Measurements from ENCODE around the gene GNAI1. TPM values are rescaled to one million over a fixed set of nuclear protein-coding genes. Genes with fewer than 3 reads are reported as not detected.
A peak's percentile ranks its signal among the peaks of the same experiment; 100 is the strongest.
"Not testable (repeated sequence)": the region's sequence is repeated elsewhere in the genome, so short reads cannot be mapped to it uniquely, and the experiment has no call there.

The GNAI1 gene
- polyA plus RNA-seq, 12 donors, result 30.7 to 63.6 (median 41.6) TPM; not detected in 1

- DNase-seq, result no peak
Measured at GRCh38 chr7:80154656-80155333, 20.2 kb downstream of the GNAI1 start.

- no peak for DNase-seq
Measured at GRCh38 chr7:80155374-80155773, 20.7 kb downstream of the GNAI1 start.

DNA sequence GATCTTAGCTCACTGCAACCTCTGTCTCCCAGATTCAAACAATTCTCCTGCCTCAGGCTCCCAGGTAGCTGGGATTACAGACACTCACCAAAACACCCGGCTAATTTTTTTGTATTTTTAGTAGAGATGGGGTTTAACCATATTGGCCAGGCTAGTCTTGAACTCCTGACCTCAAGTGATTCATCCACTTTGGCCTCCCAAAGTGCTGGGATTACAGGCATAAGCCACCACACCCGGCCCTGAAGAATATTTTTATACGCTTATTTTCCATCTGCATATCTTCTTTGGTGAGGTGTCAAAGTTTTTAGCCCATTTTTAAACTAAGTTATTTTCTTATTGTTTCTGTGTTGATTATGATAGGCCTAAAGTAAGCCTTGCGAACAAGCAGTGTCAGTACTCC lies 23.1 kb downstream of the GNAI1 start:
- DNase-seq, result not testable (repeated sequence)

GRCh38 chr7:80159802-80160201 lies 25.2 kb downstream of the GNAI1 start:
- DNase-seq, result no peak

DNA sequence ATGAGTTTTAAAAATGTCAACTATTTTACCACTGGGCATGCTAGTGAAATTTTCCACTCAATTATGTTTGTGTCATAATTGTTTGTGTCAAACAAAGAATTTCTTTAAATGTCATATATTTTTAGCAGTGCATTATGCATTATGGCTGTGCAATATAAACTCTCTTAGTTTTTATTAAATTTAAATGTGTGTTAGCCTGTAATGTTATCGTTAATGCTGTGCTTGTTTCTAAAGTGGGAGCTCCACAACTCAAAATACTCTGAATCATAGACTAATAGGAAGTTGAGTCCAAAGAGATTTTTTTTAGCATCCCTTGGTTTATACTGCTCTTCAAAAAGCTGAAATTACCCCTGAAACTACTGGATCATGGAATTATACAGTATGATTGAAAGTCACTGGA lies 26.8 kb downstream of the GNAI1 start:
- no peak for DNase-seq

DNA sequence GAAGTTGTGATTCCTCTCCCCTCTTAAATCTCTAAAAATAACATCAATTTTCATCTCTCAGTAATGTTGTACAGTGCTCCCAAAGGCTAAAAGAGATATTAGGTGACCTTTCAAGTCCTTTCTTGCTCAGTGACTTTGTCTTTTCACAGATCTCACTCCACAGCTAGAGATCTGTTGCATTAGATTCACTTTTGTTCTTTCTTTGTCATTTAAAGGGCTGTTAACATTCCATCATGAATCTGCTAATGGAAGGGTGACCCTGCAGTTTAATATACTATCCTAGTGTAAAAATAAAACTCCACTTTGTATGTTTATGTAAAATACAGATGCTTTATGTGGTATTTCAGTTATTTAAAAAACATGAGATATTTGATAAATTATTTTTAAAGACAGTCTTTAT lies 30.5 kb downstream of the GNAI1 start:
- DNase-seq, result no peak

DNA sequence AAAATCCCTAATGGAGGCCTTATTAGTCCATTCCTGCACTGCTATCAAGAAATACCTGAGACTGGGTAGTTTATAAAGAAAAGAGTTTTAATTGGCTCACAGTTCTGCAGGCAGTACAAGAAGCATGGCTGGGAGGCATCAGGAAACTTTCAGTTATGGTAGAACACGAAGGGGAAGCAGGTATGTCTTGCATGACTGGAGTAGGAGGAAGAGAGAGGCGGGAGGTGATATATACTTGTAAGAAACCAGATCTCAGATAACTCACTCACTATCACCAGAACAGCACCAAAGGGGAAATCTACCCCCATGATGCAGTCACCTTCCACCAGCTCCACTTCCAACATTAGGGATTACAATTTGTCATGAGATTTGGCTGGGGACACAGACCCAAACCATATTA lies 35.8 kb downstream of the GNAI1 start:
- DNase-seq, result no peak

DNA sequence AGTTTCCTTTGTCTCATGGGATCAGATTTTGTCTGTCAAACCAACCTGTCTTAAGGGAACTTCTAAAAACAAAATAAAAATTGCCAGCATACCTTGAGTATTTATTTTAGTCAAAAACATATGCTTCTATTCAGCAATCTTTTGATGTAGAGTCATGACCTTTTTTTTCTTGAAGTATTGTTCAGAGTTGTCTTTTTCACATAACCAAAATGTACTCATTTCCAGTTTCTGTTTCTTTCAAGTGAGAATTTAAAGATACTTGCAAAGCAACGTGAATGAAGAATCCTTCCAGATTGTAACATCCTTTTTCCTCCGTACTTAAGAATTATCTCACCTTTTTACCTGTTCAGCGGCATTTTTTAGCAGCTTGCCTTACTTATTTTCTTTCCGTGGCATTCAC lies 37.8 kb downstream of the GNAI1 start:
- no peak for DNase-seq

DNA sequence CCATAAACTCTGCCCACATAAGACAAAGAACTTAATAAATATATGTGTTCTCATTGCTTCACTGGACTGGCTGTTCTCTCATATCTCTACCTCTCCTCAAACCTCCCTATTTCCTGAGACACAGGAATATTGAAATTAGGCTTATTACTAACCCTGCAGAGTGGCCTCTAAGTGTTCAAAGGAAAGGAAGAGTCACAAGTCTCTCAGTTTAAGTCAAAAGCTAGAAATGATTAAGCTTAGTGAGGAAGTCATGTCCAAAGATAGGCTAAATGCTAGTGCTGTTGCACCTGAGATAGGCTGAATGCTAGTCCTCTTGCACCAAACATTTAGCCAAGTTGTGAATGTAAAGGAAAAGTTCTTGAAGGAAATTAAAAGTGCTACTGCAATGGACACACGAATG lies 41.1 kb downstream of the GNAI1 start:
- DNase-seq, result no peak

- no peak for DNase-seq
Measured at GRCh38 chr7:80181411-80181810, 46.8 kb downstream of the GNAI1 start.

DNA sequence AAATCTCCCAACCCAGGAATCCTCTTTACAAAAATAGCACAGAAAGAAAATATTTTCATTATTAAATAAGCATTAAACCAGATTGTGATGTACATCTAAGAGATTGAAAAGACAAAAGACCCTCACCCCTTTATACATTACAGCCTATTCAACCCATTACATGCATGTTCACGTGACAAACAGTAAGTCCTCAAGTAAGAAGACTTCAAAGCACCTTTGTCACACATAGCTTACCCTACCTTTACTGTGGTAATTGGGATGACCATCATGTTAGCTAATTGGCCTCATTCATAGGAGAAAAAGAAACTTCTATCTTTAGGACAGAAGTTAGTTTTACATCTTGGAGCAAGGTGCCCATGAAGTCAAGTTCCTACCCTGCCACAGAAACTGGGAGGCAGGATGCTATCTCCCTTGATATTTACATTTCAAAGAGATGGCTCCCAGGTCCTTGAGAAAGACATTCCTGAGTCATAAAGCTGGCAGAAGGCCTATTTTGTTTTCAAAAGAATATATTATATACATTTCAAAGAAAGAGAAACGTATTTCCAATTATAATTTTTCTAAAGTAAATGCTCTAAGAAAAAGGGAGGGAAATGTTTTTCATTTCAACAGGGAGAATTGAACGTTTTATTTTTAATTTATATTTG lies 48.1 kb downstream of the GNAI1 start:
- no peak for DNase-seq

DNA sequence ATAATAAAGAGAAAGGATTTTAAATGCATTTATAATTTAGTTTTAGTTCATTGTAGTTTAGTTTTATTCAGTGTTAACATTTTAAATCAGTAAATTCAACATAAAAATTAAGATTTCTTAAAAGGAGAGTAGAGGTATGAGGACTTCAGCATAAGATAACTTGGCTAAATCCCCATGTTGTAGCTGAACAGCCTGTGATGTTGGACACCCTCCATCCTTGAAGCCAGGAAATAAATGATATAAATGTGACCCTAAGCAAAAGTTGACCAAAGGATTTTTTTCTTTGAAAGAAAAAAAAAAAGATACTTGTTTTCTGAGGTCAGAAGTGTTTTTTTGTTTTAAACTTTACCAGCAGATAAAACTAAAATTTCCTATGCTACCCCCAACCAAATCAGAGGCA lies 48.7 kb downstream of the GNAI1 start:
- peak; percentile 31 for DNase-seq

DNA sequence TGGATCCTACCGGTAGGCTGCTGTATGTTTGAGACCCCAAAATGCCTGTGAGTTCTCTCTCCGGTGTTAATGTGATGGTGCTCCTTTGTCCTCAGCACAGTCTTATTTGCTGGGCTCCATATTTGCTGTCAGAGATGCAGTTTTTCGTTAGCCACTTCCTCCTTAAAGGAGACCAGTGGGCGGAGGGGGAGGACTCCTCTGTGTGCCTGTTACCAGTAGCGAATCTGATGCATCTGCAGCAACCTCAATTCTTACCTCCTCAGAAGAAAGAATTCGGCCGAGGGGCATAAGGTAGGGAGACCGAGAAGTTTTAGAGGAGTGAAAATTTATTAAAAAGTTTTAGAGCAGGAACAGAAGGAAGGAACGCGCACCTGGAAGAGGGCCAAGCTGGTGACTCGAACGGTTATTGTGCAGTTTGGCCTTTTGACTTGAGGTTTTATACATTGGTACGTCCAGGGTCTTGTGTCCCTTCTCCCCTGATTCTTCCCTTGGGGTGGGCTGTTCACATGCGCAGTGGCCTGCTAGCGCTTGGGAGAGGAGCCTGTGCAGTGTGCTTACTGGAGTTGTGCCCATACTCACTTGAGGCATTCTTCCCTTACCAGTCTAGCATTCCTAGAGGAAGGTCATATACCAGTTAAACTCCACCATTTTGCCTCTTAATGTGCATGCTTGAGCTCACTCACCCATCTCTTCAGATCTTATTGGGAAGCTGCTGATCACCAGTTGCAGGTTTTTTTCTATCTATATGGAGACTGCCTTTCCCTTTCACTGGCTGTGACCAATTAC lies 49.5 kb downstream of the GNAI1 start:
- DNase-seq, result no peak

DNA sequence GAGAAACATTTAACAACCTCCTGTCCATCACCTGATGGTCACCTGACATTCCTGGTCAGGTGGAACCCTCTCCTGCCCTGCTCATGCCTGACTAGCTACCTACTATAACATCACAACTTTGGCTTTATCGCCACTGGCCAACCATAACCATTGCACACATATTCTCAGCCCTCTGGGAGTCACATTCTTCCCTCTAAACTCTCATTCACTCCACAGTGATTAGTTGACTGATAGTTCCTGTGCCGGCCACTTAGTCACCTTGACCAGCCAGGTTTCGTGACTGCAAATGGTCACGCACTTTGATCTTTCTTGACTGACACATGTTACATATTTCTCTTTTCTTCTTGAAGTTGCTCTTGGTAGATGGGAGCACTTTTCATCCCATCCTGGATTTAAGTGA lies 50.1 kb downstream of the GNAI1 start:
- no peak for DNase-seq

GRCh38 chr7:80185571-80185970 lies 50.9 kb downstream of the GNAI1 start:
- DNase-seq, result no peak

DNA sequence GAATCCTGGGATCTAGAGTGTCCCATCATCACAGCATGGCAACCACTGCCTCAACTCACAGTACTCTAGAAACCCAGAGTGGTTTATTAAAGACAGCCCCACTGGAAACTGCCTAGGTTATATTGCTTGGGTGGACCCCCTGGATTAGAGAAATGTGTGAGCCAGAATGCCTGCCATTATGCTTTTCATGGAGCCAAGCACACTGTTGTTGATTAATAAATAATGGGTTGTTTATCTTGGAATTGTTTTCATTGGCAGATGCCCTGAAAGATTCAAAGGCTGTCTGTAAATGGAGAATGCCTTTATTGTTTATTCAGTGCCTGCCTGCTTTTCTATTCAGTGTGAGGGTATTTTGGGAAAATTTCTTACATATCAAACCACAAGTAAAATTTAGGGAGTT lies 52.1 kb downstream of the GNAI1 start:
- DNase-seq, result no peak

DNA sequence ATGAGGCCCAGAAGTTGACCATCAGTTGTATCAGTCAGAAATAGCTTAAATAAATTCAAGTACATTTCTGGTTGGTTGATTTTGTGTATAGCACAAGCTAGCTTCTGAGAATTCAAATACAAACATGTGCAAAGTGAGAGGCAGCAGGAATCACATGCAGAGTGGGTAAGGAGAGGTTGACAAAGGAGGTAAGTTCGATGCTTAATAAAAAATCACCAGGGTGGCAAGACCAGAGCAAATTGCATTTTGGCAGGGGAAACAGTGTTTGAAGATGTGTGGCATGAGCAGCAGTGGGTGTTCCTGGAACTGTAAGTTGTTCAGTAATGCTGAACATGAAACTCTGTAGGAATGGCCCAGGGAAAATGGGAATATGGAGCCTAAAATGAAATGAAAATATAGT lies 52.6 kb downstream of the GNAI1 start:
- DNase-seq, result no peak

DNA sequence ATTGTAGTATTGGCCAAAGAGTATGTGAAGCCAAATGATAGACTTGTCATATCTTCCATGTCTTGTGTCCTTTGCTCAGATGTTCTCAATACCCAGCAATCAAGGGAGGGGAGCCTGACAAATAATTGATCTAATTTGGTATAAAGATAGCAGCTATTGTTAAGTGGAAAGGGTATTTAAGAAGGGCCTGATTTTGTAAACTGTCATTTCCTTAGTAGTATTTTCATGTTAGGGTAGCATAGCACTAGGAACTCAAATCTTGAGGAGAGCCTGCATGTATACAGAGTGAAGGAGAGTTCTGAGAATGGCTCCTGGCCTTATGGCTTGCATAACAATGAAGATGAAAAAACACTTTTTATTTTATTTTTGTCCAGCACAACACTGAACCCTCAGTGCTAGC lies 53.1 kb downstream of the GNAI1 start:
- no peak for DNase-seq

DNA sequence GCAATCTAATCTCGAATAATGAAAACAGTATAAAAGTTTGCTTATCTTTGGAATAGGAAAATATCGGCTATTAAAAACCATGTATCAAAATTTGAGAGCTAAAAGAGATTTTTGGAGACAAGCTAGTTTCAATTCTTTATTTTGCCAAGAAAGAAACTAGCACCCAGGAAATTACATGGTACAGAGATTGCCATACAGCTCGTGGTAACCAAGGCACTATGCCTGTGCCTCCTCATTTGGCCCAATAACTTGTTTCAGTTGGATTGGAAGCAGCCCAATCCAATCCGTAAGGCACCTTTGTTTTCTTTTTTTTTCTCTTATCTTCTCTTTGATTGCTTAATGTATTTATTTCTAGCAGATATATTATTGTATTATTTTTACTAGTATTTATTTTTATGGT lies 55.0 kb downstream of the GNAI1 start:
- no peak for DNase-seq

DNA sequence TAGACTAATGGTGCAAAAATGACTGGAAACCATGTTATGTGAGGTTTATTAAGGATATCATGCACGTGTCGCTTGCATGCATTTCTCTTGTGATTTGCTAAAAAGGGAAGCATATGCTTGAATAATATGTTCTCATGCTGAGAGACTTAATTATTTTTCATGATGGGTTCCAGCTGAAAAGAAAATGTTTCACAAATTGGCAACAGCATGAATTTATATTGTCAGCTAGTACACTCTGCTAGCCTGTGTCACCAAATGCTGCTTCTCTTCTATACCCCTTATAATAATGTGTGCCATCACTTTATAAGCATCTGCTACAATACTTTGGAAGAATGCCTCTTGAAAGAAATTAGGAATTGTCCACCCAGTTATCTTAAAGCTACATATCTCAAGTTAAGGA lies 63.0 kb downstream of the GNAI1 start:
- no peak for DNase-seq

- DNase-seq, result no peak
Measured at GRCh38 chr7:80199051-80199450, 64.4 kb downstream of the GNAI1 start.

DNA sequence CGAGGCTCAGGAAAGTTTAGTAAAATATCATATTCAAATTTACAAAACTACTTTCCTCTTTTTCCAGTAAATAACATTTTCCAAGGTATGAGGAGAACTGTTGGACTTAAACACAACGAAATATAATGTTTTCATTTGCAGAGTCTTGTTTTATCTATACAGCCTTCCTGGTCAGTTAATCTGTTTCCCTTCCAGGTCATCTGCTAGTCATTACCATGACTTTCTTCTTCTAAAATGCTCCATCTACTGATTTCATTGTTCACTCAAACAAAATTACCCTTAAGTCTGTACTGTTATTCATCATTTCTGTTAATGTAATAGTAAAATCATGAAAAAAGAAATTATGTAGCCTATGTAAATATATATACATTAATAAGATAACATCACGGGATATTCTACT lies 69.8 kb downstream of the GNAI1 start:
- no peak for DNase-seq

DNA sequence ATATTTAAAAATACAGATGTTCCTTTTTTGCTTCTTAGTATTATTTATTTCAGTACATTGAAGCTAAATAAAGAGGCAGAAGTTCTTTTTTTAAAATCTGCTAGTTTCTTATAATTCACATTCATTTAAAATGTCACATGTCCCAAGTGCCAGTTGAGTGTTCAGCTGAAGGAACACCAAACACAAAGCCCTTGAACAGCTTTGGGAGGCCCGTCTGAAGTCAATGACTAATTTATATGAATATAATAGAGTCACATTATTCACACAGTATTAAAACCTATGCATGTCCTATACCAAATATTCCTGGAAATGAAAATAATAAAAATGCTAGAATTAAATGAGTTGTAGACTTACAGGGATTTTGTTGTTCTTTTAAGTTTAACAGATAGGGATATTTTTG lies 70.3 kb downstream of the GNAI1 start:
- DNase-seq, result no peak

Measured in muscle of arm (tissue), 12 donors.